GM23338 (cell line): Measurements from ENCODE around the gene DUSP10. TPM values are rescaled to one million over a fixed set of nuclear protein-coding genes. Genes with fewer than 3 reads are reported as not detected.

Experiments
- ATAC-seq: fragments of 200-7000 bp; cut with Tn5 transposase; 3 replicates; pipeline ENCODE4 v1.9.1; 2020
- DNase-seq: peaks from one replicate; pipeline ENCODE4 v3.0.0-alpha.2; 2015; ENCODE audit warnings: low spot score
- H2AFZ ChIP-seq: fragments of 200-600 bp; sonication (generic); 2 replicates; pipeline ENCODE4 v1.8.0; 2016; ENCODE audit warnings: antibody characterized with exemption, mild to moderate bottlenecking, moderate library complexity
- H3F3A ChIP-seq: fragments of 200-600 bp; sonication (generic); replicated peaks from 2 replicates; pipeline ENCODE4 v1.8.0; 2017; ENCODE audit warnings: antibody characterized with exemption, mixed run types, low read depth
- H3K27ac ChIP-seq: fragments of 200-600 bp; sonication (generic); 2 replicates; pipeline ENCODE4 v1.6.1; 2016; ENCODE audit warnings: low read depth
- H3K27me3 ChIP-seq: fragments of 200-600 bp; sonication (generic); 2 replicates; pipeline ENCODE4 v1.8.0; 2016; ENCODE audit warnings: mild to moderate bottlenecking, mixed run types, moderate library complexity; ENCODE audit not compliant: insufficient read depth
- H3K36me3 ChIP-seq: fragments of 200-600 bp; sonication (generic); 2 replicates; pipeline ENCODE4 v1.8.0; 2016; ENCODE audit warnings: mild to moderate bottlenecking; ENCODE audit not compliant: insufficient read depth
- H3K4me1 ChIP-seq: fragments of 200-600 bp; sonication (generic); 2 replicates; pipeline ENCODE4 v1.8.0; 2016; ENCODE audit warnings: mild to moderate bottlenecking, moderate library complexity; ENCODE audit not compliant: insufficient read depth
- H3K4me2 ChIP-seq: fragments of 200-600 bp; sonication (generic); 2 replicates; pipeline ENCODE4 v1.7.1; 2017; ENCODE audit warnings: mixed run types
- H3K4me3 ChIP-seq: fragments of 200-600 bp; sonication (generic); 2 replicates; pipeline ENCODE4 v1.6.1; 2016; ENCODE audit warnings: mixed run types
- H3K79me2 ChIP-seq: fragments of 200-600 bp; sonication (generic); replicated peaks from 2 replicates; pipeline ENCODE4 v1.8.0; 2017; ENCODE audit warnings: mild to moderate bottlenecking; ENCODE audit not compliant: insufficient read depth
- H3K9me2 ChIP-seq: fragments of 200-600 bp; sonication (generic); 2 replicates; pipeline ENCODE4 v1.8.0; 2017; ENCODE audit not compliant: insufficient read depth
- H4K20me1 ChIP-seq: fragments of 200-600 bp; sonication (generic); replicated peaks from 2 replicates; pipeline ENCODE4 v1.8.0; 2017; ENCODE audit warnings: mild to moderate bottlenecking; ENCODE audit not compliant: insufficient read depth
- H3K27ac Mint-ChIP-seq: 2 replicates; pipeline ENCODE4 v1.8.0; 2020; ENCODE audit warnings: inconsistent platforms, mild to moderate bottlenecking, moderate library complexity, mixed read lengths
- H3K27me3 Mint-ChIP-seq: 3 replicates; pipeline ENCODE4 v1.8.0; 2022; ENCODE audit warnings: low read depth, mild to moderate bottlenecking, moderate library complexity, mixed read lengths, inconsistent platforms; ENCODE audit not compliant: insufficient read depth, poor library complexity
- H3K36me3 Mint-ChIP-seq: 3 replicates; pipeline ENCODE4 v1.8.0; 2021; ENCODE audit warnings: low read depth, mild to moderate bottlenecking, inconsistent platforms, moderate library complexity, mixed read lengths
- H3K4me1 Mint-ChIP-seq: 3 replicates; pipeline ENCODE4 v1.8.0; 2020; ENCODE audit warnings: mild to moderate bottlenecking, inconsistent platforms, mixed read lengths
- H3K4me3 Mint-ChIP-seq: 3 replicates; pipeline ENCODE4 v1.8.0; 2021; ENCODE audit warnings: moderate library complexity, mild to moderate bottlenecking, inconsistent platforms, mixed read lengths
- H3K9me3 Mint-ChIP-seq: 3 replicates; pipeline ENCODE4 v1.8.0; 2020; ENCODE audit warnings: moderate library complexity, mild to moderate bottlenecking, inconsistent platforms, mixed read lengths
- CREB1 ChIP-seq: fragments of 250-450 bp; sonication (Bioruptor Pico); IDR thresholded peaks from 2 replicates; pipeline ENCODE4 v1.5.0; 2020; ENCODE audit warnings: low read depth, mild to moderate bottlenecking, moderate library complexity
- CTCF ChIP-seq, 2 experiments: fragments of 200-600 bp in 1 of 2; sonication (generic) in 1 of 2; conservative IDR thresholded peaks; 2 replicates each; pipeline versions ENCODE4 v1.5.1 to v1.6.1; 2016 to 2017; ENCODE audit warnings: antibody characterized with exemption in 2 of 2, low read depth in 2 of 2, mild to moderate bottlenecking in 2 of 2, moderate library complexity in 1 of 2
- EZH2 ChIP-seq: fragments of 200-600 bp; sonication (generic); IDR thresholded peaks from one replicate; pipeline ENCODE4 v1.8.0; 2017; ENCODE audit warnings: antibody characterized with exemption, mild to moderate bottlenecking, low read depth; ENCODE audit not compliant: unreplicated experiment
- EZH2phosphoT487 ChIP-seq: fragments of 200-600 bp; sonication (generic); IDR thresholded peaks from one replicate; pipeline ENCODE4 v1.8.1; 2018; ENCODE audit warnings: antibody characterized with exemption; ENCODE audit not compliant: unreplicated experiment
- POLR2AphosphoS5 ChIP-seq: IDR thresholded peaks from 2 replicates; pipeline ENCODE4 v1.6.1; 2016; ENCODE audit warnings: antibody characterized with exemption, low read depth
- REST ChIP-seq: IDR thresholded peaks from one replicate; pipeline ENCODE4 v1.6.1; 2018; ENCODE audit warnings: antibody characterized with exemption; ENCODE audit not compliant: unreplicated experiment
- polyA plus RNA-seq: library from polyadenylated mRNA; unstranded; fragments of >200 nt; fragmentation: Nextera tagmentation; extraction: Ambion mirVana; gene quantifications from 2 replicates; pipeline ENCODE4 v1.2.1, GENCODE V29; 2016
- total RNA-seq: library from RNA; depleted of rRNA; stranded (reverse); fragments of >200 nt; shearing (Covaris generic); gene quantifications from 2 replicates; pipeline ENCODE4 v1.2.3, GENCODE V29; 2014
- TF ChIP-seq, protein P1 (sequence below): IDR thresholded peaks from 2 replicates; pipeline ENCODE4 v1.6.1; 2016; ENCODE audit warnings: antibody characterized with exemption

DUSP10 gene
- total and polyA plus RNA-seq, 2 experiments from 2014 or later = 1.5 to 1.6 TPM

GRCh38 chr1:221736714-221737113 is 5.2 kb downstream of the DUSP10 start:
- H4K20me1 ChIP-seq = peaks cover 7% of the 10 kb centered on the region; the same call in 1 of the 2 replicates
- DNase-seq (no peak), ATAC-seq (no peak)
- H3K4me3 ChIP-seq = no peak overlapping the region
- TF ChIP-seq EZH2 (no peak), REST (no peak)
- TF ChIP-seq, protein P1, sequence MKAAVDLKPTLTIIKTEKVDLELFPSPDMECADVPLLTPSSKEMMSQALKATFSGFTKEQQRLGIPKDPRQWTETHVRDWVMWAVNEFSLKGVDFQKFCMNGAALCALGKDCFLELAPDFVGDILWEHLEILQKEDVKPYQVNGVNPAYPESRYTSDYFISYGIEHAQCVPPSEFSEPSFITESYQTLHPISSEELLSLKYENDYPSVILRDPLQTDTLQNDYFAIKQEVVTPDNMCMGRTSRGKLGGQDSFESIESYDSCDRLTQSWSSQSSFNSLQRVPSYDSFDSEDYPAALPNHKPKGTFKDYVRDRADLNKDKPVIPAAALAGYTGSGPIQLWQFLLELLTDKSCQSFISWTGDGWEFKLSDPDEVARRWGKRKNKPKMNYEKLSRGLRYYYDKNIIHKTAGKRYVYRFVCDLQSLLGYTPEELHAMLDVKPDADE = no peak
- H3K4me2 ChIP-seq = no peak overlapping the region
- H3K27ac Mint-ChIP-seq = no peak overlapping the region
- H3F3A ChIP-seq = 0 out of 2 replicates have a peak, but pooled peaks cover 6% of the 10 kb centered on the region
- H3K27ac ChIP-seq = no peak overlapping the region
- peaks cover 25% of the 10 kb centered on the region for H3K27me3 ChIP-seq
- peaks cover 2% of the 10 kb centered on the region; the same call in 1 of the 2 replicates for H3K79me2 ChIP-seq
- peaks cover 5% of the 10 kb centered on the region; the same call in 1 of the 2 replicates for H3K9me2 ChIP-seq
- H3K36me3 Mint-ChIP-seq = no peaks in the 10 kb centered on the region
- H3K4me1 ChIP-seq = peaks cover 10% of the 10 kb centered on the region; the same call in 1 of the 2 replicates
- no peaks in the 10 kb centered on the region for H3K4me1 Mint-ChIP-seq
- H2AFZ ChIP-seq = no peak overlapping the region
- no peak overlapping the region for H3K4me3 Mint-ChIP-seq
- peaks cover 5% of the 10 kb centered on the region for H3K27me3 Mint-ChIP-seq
- H3K36me3 ChIP-seq = no peaks in the 10 kb centered on the region
- no peaks in the 10 kb centered on the region for H3K9me3 Mint-ChIP-seq

DNA sequence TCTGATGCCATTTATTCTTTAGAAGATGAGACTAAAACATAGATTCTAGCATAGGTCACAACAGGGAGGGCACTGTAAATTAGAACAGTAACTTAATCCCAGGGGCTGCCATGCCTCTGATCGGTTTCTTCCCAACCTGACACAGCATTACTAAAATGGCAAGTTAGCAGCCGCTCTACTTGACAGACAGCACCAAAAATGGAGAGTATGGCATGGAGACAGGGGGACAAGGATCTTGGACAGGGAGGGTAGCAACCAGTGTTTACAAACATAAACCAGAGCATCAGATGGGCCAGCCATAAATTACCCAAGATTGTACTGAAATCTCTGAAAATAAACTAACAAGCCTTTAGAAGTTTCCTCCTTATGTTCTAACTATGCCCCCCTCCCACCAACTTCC is 5.9 kb downstream of the DUSP10 start:
- Mint-ChIP-seq H3K4me3 (no peak overlapping the region), H3K9me3 (no peaks in the 10 kb centered on the region), H3K36me3 (no peaks in the 10 kb centered on the region), H3K27me3 (peaks cover 5% of the 10 kb centered on the region), H3K27ac (no peak overlapping the region), H3K4me1 (no peaks in the 10 kb centered on the region)
- H3K4me1 ChIP-seq = peaks cover 8% of the 10 kb centered on the region; the same call in 1 of the 2 replicates
- no peak for TF ChIP-seq POLR2AphosphoS5
- TF ChIP-seq, protein P1 = no peak
- no peak for TF ChIP-seq EZH2
- no peak for TF ChIP-seq CREB1 (CRISPR knock-in tag)
- no peak for TF ChIP-seq EZH2phosphoT487
- TF ChIP-seq CTCF (conservative IDR thresholded peaks at IDR 0.05; ENCODE audit: low read depth in 2 of 2) = no peak
- ATAC-seq (no peak), DNase-seq (no peak)
- no peaks in the 10 kb centered on the region for H3K36me3 ChIP-seq
- H3K27ac ChIP-seq = no peak overlapping the region
- peaks cover 2% of the 10 kb centered on the region; the same call in 1 of the 2 replicates for H3K79me2 ChIP-seq
- H3F3A ChIP-seq = no peaks in the 10 kb centered on the region
- no peak overlapping the region for H3K4me3 ChIP-seq
- peaks cover 7% of the 10 kb centered on the region; the same call in 1 of the 2 replicates for H4K20me1 ChIP-seq
- no peak overlapping the region for H3K4me2 ChIP-seq
- H3K27me3 ChIP-seq = peaks cover 19% of the 10 kb centered on the region
- H3K9me2 ChIP-seq = peaks cover 5% of the 10 kb centered on the region; the same call in 1 of the 2 replicates
- no peak overlapping the region for H2AFZ ChIP-seq
